CD4-positive, alpha-beta T cell treated with Interferon alpha-2 for 1 hour (primary cell): ENCODE data around the gene ECE1.
"Not testable (repeated sequence)": the region's sequence is repeated elsewhere in the genome, so short reads cannot be mapped to it uniquely, and the experiment has no call there.

ENCODE experiments used
- DNase-seq, 2 donors: peaks; one replicate each; pipeline ENCODE4 v3.0.0-alpha.2; 2020 to 2022

ECE1 gene

GRCh38 chr1:21247892-21248715, 42.2 kb downstream of the ECE1 start:
- DNase-seq = no peak

- DNase-seq = no peak
Observed at GRCh38 chr1:21246905-21247642, 43.2 kb downstream of the ECE1 start.

- no peak for DNase-seq
Observed at GRCh38 chr1:21245688-21246229, 44.5 kb downstream of the ECE1 start.

GRCh38 chr1:21244986-21245687, 45.1 kb downstream of the ECE1 start:
- no peak for DNase-seq

GRCh38 chr1:21244154-21244553, 46.1 kb downstream of the ECE1 start:
- DNase-seq = no peak

GRCh38 chr1:21242846-21243245, 47.4 kb downstream of the ECE1 start:
- no peak for DNase-seq

GRCh38 chr1:21241771-21242581, 48.3 kb downstream of the ECE1 start:
- DNase-seq = no peak

GRCh38 chr1:21240706-21241105, 49.6 kb downstream of the ECE1 start:
- no peak for DNase-seq

GRCh38 chr1:21239221-21239620, 51.0 kb downstream of the ECE1 start:
- no peak for DNase-seq

- no peak for DNase-seq
Observed at GRCh38 chr1:21238141-21238800, 52.0 kb downstream of the ECE1 start.

- DNase-seq = no peak
Observed at GRCh38 chr1:21237446-21238088, 52.7 kb downstream of the ECE1 start.

GRCh38 chr1:21236178-21236577, 54.1 kb downstream of the ECE1 start:
- no peak for DNase-seq

GRCh38 chr1:21234779-21235178, 55.5 kb downstream of the ECE1 start:
- DNase-seq = no peak

GRCh38 chr1:21233490-21233889, 56.8 kb downstream of the ECE1 start:
- DNase-seq = no peak

- peak; percentile 24 to 51 for DNase-seq
Observed at GRCh38 chr1:21232044-21232443, 58.2 kb downstream of the ECE1 start.

GRCh38 chr1:21229246-21230000, 60.8 kb downstream of the ECE1 start:
- DNase-seq = no peak

- not testable (repeated sequence) for DNase-seq
Observed at GRCh38 chr1:21228224-21228623, 62.0 kb downstream of the ECE1 start.

- DNase-seq = no peak
Observed at GRCh38 chr1:21225065-21225464, 65.2 kb downstream of the ECE1 start.

- no peak for DNase-seq
Observed at GRCh38 chr1:21220815-21221214, 69.4 kb downstream of the ECE1 start.

GRCh38 chr1:21219674-21220073, 70.6 kb downstream of the ECE1 start:
- DNase-seq = no peak
